Tibial nerve (tissue), 4 donors: ENCODE results near the gene NID2.

Experiments
- EP300 ChIP-seq, 2 donors: sonication (generic); formaldehyde crosslinking; IDR thresholded peaks; one replicate each; pipeline ENCODE4 v1.6.1; 2017; ENCODE audit warnings: antibody characterized with exemption in 2 of 2, mild to moderate bottlenecking in 1 of 2
- POLR2A ChIP-seq, 2 donors: fragments of 450-650 bp; IDR thresholded peaks; one replicate each; pipeline ENCODE4 v1.6.1; 2017; ENCODE audit warnings: antibody characterized with exemption in 2 of 2, mild to moderate bottlenecking in 2 of 2, moderate library complexity in 2 of 2
- TF ChIP-seq, protein P1 (sequence below), 5 experiments: fragments of 200-600 bp in 3 of 5; fragments of 450-650 bp in 2 of 5; sonication (generic) in 3 of 5; IDR thresholded peaks; one replicate each; pipeline ENCODE4 v1.5.1; 2016 to 2019; ENCODE audit warnings: antibody characterized with exemption in 5 of 5, mild to moderate bottlenecking in 3 of 5, moderate library complexity in 2 of 5

DNA sequence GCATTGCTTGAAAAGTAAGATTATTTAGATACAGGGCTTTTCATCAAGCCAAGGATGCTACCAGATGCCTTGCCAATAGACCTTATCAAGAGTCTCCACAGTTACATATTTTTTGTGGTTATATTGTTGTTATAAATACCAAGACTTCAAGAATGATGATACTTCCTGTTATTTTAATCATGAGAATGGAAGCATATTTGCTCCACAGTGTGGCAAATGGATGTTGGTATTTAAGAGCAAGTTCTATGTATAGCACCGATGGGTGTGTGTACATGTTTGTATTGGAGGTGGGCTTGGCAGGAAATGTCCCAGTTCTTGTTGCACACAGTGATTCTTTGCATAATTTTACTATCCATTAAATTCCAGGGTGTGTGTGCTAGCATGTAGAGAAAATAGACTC, 4.4 kb upstream of the NID2 start:
- TF ChIP-seq, protein P1, sequence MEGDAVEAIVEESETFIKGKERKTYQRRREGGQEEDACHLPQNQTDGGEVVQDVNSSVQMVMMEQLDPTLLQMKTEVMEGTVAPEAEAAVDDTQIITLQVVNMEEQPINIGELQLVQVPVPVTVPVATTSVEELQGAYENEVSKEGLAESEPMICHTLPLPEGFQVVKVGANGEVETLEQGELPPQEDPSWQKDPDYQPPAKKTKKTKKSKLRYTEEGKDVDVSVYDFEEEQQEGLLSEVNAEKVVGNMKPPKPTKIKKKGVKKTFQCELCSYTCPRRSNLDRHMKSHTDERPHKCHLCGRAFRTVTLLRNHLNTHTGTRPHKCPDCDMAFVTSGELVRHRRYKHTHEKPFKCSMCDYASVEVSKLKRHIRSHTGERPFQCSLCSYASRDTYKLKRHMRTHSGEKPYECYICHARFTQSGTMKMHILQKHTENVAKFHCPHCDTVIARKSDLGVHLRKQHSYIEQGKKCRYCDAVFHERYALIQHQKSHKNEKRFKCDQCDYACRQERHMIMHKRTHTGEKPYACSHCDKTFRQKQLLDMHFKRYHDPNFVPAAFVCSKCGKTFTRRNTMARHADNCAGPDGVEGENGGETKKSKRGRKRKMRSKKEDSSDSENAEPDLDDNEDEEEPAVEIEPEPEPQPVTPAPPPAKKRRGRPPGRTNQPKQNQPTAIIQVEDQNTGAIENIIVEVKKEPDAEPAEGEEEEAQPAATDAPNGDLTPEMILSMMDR (IDR thresholded peaks at IDR 0.05): no peak
- TF ChIP-seq POLR2A (IDR thresholded peaks at IDR 0.05) (no peak), EP300 (IDR thresholded peaks at IDR 0.05) (no peak)
